MCF 10A (cell line): ENCODE measurements around the gene C2CD4A. TPM values are rescaled to one million over a fixed set of nuclear protein-coding genes. Genes with fewer than 3 reads are reported as not detected.

Source experiments
- BruUV-seq: library from RNA; stranded (reverse); fragments of 400-500 nt; replicated peaks from 2 replicates; lab custom pipeline; 2021; lab: Mats Ljungman, UMichigan
- CTCF ChIA-PET: fragments of 300-600 bp; sonication (Branson Sonifier 250); formaldehyde crosslinking; extraction: SDS; loops from one replicate; lab custom pipeline; 2021; ENCODE audit warnings: antibody characterized with exemption, inconsistent platforms; lab: Yijun Ruan, JAX
- POLR2A ChIA-PET: fragments of 300-600, 350-650 bp; sonication (Branson Sonifier 250); formaldehyde crosslinking; extraction: SDS; loops from one replicate; lab custom pipeline; 2020; ENCODE audit warnings: antibody characterized with exemption, inconsistent platforms; lab: Yijun Ruan, JAX
- DNase-seq: peaks from one replicate; pipeline ENCODE4 v3.0.0-alpha.2; 2018; ENCODE audit not compliant: unreplicated experiment
- H3K27ac Mint-ChIP-seq: one replicate; pipeline ENCODE4 v1.8.0; 2022; ENCODE audit warnings: mild to moderate bottlenecking, low read depth, mixed read lengths; ENCODE audit not compliant: unreplicated experiment
- H3K27me3 Mint-ChIP-seq: one replicate; pipeline ENCODE4 v1.8.0; 2022; ENCODE audit warnings: mixed read lengths; ENCODE audit not compliant: insufficient read depth, unreplicated experiment
- H3K36me3 Mint-ChIP-seq: one replicate; pipeline ENCODE4 v1.8.0; 2022; ENCODE audit warnings: mild to moderate bottlenecking, moderate library complexity, mixed read lengths; ENCODE audit not compliant: insufficient read depth, unreplicated experiment
- H3K4me1 Mint-ChIP-seq: one replicate; pipeline ENCODE4 v1.8.0; 2022; ENCODE audit warnings: mixed read lengths; ENCODE audit not compliant: insufficient read depth, unreplicated experiment
- H3K4me3 Mint-ChIP-seq: one replicate; pipeline ENCODE4 v1.8.0; 2022; ENCODE audit warnings: mild to moderate bottlenecking, moderate library complexity, mixed read lengths; ENCODE audit not compliant: unreplicated experiment
- H3K9me3 Mint-ChIP-seq: one replicate; pipeline ENCODE4 v1.8.0; 2022; ENCODE audit warnings: mixed read lengths; ENCODE audit not compliant: unreplicated experiment
- intact Hi-C: fragments of 100-400 bp; cut with micrococcal nuclease; formaldehyde crosslinking; loops from 2 replicates; pipeline ENCODE4 v1.14.1; 2022
- total RNA-seq: library from RNA; stranded (reverse); gene quantifications from 2 replicates; pipeline ENCODE4 v1.2.3, GENCODE V29; 2022
- TF ChIP-seq, protein P1 (sequence below): fragments of 200-600 bp; IDR thresholded peaks from one replicate; pipeline ENCODE4 v1.8.0; 2022; ENCODE audit warnings: antibody characterized with exemption, mild to moderate bottlenecking; ENCODE audit not compliant: unreplicated experiment

Gene C2CD4A
- total RNA-seq, 1 experiment from 2014 or later, result 0.16 TPM

DNA sequence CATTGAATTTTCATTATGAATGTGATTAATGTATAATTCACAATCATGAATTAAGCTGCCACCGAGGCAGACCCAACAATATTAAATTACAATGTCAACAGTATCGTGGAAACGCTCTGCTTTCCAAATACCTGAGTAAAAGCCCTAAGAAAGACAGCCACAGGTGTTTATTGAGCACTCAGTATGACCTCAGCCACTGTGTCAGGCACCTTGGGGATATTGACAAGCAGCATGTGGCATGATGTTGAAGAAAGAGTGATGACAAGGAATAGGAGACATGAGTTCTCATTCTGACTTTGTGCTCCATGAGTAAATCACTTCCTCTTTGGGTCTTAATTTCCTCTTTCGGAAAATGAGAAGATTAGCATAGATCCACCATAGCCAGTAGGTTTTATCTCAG is 12.8 kb downstream of the C2CD4A start:
- Mint-ChIP-seq H3K9me3 (no peaks in the 10 kb centered on the region), H3K4me1 (no peaks in the 10 kb centered on the region), H3K4me3 (no peak overlapping the region), H3K27me3 (no peaks in the 10 kb centered on the region), H3K27ac (no peak overlapping the region), H3K36me3 (no peaks in the 10 kb centered on the region)
- intact Hi-C loops, result loop anchor here (5.0 to 10.0 kb wide), 2 partner anchors 173 to 1015 kb away; no protein-coding TSS in a partner anchor
- CTCF ChIA-PET, result interaction anchor here (0.8 kb wide), 1 partner anchor 63 kb away, joined by 3 read pairs; no protein-coding TSS in a partner anchor
- DNase-seq, result no peak
- POLR2A ChIA-PET, result no interaction called here
- BruUV-seq, result no TSS peak
- TF ChIP-seq, protein P1, sequence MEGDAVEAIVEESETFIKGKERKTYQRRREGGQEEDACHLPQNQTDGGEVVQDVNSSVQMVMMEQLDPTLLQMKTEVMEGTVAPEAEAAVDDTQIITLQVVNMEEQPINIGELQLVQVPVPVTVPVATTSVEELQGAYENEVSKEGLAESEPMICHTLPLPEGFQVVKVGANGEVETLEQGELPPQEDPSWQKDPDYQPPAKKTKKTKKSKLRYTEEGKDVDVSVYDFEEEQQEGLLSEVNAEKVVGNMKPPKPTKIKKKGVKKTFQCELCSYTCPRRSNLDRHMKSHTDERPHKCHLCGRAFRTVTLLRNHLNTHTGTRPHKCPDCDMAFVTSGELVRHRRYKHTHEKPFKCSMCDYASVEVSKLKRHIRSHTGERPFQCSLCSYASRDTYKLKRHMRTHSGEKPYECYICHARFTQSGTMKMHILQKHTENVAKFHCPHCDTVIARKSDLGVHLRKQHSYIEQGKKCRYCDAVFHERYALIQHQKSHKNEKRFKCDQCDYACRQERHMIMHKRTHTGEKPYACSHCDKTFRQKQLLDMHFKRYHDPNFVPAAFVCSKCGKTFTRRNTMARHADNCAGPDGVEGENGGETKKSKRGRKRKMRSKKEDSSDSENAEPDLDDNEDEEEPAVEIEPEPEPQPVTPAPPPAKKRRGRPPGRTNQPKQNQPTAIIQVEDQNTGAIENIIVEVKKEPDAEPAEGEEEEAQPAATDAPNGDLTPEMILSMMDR, result no peak

DNA sequence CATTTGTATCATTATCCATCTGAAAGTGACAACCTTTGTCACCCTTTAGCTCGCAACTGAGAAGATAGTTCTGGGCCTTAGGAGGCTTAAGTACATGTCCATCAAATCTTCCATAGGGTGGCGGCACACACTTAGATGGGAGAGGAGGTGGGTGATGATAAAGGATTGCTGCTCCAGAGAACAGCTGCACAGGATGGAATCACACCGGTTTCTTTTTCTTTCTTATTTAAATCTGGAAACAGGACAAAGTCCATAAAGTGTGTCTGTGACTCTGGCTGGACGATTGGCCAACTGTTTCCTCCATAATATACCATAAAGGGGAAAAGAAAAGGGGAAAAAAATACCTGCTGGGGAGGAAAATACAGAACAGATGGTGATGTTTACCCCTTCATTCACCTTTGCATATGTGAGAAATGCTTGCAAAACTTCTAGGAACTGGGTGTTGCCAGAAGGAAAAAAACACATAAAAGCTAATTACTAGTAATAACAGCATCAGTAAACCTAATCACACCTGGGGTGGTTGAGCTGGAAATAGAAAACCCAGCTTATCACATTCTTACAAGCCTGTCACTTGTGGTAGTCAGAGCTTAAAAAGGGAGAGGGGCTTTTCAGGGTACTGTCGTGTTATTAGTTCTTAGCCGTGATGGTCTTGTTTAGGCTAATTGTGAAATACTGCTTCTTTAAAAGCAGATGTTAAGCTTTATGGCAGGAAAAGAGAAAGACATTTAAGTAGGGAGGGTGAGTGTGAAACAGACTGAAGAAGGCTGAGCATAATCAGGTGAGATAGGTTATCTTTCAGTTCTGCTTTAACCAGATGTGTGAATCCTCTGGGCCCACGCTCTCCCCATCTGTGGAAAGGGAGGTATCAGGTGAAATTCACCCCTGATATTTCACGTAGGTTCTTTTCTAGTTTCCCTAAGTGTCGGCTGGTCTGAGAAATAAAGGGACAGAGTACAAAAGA is 16.7 kb downstream of the C2CD4A start:
- intact Hi-C loops, result no loop called here
- no peak for DNase-seq
- Mint-ChIP-seq H3K27me3 (no peaks in the 10 kb centered on the region), H3K4me1 (peaks cover 9% of the 10 kb centered on the region), H3K27ac (no peak overlapping the region), H3K36me3 (no peaks in the 10 kb centered on the region), H3K4me3 (no peak overlapping the region), H3K9me3 (no peaks in the 10 kb centered on the region)
- BruUV-seq, result no TSS peak
- TF ChIP-seq, protein P1, result no peak
- POLR2A ChIA-PET, result no interaction called here
- CTCF ChIA-PET, result interaction anchor here (0.6 to 2.6 kb wide), 6 partner anchors 12 to 224 kb away, joined by 3 to 12 read pairs (median 4); no protein-coding TSS in a partner anchor

DNA sequence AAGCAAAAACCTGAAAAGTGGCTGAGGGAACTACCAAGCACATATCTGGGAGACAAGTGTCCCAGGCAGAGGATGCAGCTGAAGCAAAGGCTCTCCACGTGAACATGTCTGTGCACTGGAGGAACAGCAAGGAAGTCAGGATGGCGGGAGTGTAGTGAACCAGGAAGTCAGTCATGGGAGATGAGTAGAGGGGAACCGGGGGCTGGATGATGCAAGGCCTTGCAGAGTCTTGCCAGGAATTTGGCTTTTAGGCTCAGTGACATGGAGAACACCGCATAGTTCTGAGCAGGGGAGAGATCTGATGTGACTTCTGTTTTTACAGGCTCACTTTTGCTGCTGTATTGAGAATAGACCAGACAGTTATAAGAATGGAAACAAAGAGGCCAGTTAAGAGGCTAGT is 19.0 kb downstream of the C2CD4A start:
- Mint-ChIP-seq H3K36me3 (no peaks in the 10 kb centered on the region), H3K4me3 (no peak overlapping the region), H3K4me1 (peaks cover 19% of the 10 kb centered on the region), H3K9me3 (no peaks in the 10 kb centered on the region), H3K27me3 (no peaks in the 10 kb centered on the region), H3K27ac (no peak overlapping the region)
- no TSS peak for BruUV-seq
- POLR2A ChIA-PET, result interaction anchor here (0.6 kb wide), 1 partner anchor 17 kb away, joined by 3 read pairs; no protein-coding TSS in a partner anchor
- TF ChIP-seq, protein P1, result no peak
- intact Hi-C loops, result no loop called here
- no peak for DNase-seq
- CTCF ChIA-PET, result no interaction called here
